Liver (tissue), 3 donors: ENCODE data around the gene DOK5.

Source experiments
- GABPA ChIP-seq, 2 donors: IDR thresholded peaks in 1 of 2; conservative IDR thresholded peaks in 1 of 2; 2 replicates each; pipeline ENCODE4 v1.6.1; 2016; ENCODE audit warnings: antibody characterized with exemption in 2 of 2, mild to moderate bottlenecking in 1 of 2, moderate library complexity in 1 of 2
- TAF1 ChIP-seq: conservative IDR thresholded peaks from 2 replicates; pipeline ENCODE4 v1.6.1; 2016; ENCODE audit warnings: antibody characterized with exemption, mild to moderate bottlenecking
- TF ChIP-seq, protein P1 (sequence below): fragments of 150-350 bp; IDR thresholded peaks from 2 replicates; pipeline ENCODE4 v1.5.1; 2017; ENCODE audit warnings: improper control_type of control experiment, low read depth, low read length; ENCODE audit not compliant: missing input control
- TF ChIP-seq, protein P2 (sequence below): IDR thresholded peaks from 2 replicates; pipeline ENCODE4 v1.6.1; 2016; ENCODE audit warnings: antibody characterized with exemption, mild to moderate bottlenecking
- donor health status: healthy.
- donor health status: healthy.

- TF ChIP-seq, protein P1, sequence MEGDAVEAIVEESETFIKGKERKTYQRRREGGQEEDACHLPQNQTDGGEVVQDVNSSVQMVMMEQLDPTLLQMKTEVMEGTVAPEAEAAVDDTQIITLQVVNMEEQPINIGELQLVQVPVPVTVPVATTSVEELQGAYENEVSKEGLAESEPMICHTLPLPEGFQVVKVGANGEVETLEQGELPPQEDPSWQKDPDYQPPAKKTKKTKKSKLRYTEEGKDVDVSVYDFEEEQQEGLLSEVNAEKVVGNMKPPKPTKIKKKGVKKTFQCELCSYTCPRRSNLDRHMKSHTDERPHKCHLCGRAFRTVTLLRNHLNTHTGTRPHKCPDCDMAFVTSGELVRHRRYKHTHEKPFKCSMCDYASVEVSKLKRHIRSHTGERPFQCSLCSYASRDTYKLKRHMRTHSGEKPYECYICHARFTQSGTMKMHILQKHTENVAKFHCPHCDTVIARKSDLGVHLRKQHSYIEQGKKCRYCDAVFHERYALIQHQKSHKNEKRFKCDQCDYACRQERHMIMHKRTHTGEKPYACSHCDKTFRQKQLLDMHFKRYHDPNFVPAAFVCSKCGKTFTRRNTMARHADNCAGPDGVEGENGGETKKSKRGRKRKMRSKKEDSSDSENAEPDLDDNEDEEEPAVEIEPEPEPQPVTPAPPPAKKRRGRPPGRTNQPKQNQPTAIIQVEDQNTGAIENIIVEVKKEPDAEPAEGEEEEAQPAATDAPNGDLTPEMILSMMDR: no peak
- no peak for TF ChIP-seq GABPA (IDR thresholded peaks at IDR 0.05 in 1 of 2, conservative IDR thresholded peaks at IDR 0.05 in 1 of 2)
- TF ChIP-seq TAF1: no peak
- TF ChIP-seq, protein P2, sequence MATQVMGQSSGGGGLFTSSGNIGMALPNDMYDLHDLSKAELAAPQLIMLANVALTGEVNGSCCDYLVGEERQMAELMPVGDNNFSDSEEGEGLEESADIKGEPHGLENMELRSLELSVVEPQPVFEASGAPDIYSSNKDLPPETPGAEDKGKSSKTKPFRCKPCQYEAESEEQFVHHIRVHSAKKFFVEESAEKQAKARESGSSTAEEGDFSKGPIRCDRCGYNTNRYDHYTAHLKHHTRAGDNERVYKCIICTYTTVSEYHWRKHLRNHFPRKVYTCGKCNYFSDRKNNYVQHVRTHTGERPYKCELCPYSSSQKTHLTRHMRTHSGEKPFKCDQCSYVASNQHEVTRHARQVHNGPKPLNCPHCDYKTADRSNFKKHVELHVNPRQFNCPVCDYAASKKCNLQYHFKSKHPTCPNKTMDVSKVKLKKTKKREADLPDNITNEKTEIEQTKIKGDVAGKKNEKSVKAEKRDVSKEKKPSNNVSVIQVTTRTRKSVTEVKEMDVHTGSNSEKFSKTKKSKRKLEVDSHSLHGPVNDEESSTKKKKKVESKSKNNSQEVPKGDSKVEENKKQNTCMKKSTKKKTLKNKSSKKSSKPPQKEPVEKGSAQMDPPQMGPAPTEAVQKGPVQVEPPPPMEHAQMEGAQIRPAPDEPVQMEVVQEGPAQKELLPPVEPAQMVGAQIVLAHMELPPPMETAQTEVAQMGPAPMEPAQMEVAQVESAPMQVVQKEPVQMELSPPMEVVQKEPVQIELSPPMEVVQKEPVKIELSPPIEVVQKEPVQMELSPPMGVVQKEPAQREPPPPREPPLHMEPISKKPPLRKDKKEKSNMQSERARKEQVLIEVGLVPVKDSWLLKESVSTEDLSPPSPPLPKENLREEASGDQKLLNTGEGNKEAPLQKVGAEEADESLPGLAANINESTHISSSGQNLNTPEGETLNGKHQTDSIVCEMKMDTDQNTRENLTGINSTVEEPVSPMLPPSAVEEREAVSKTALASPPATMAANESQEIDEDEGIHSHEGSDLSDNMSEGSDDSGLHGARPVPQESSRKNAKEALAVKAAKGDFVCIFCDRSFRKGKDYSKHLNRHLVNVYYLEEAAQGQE: no peak
These were observed 182.0 kb downstream of the DOK5 start for GRCh38 chr20:54657268-54657826.
